Measurements from ENCODE around the gene PRKCB. TPM values are rescaled to one million over a fixed set of nuclear protein-coding genes. Genes with fewer than 3 reads are reported as not detected.

Gene PRKCB
- total and polyA plus RNA-seq, 4 donors, result 1.6 to 9.4 (median 4.0) TPM

DNA sequence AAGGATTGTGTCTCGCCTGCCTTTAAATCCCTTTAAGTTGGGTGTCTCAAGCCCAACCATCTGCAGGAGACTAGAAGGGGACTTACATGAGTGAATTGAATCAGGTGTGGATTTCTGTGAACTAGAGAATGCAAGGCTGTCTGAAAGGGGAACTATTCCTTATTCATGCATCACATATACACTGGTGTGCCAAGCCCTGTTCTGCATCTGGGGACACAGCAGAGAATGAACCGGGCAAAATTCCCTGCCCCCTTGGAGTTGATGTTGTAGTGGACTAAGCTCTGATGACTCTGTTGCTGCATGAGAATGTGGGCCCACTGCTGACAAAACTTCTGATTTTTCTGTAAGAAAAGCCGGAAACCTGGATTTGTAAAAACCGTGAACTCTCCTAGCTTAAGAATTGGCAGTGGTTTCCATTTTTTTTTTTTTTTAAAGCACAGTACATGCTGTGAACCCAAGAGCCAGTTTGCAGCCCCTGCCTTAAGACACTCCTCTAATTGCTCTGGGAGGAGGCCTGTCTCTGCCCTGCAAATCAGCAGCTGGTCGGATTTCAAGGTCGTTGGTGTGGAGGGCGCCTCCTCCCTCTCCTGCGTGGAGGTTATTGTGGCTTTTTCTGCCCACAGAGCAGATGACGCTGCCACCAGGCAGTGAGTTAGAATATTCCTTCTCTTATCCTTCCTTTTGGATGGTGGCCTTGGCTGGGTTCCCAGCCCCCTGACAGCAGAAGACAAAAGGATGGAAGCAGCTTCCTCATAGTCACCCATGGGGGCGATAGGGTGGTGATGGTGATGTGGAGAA is 131.0 kb downstream of the PRKCB start:
- Histone ChIP-seq H3K27ac (ENCODE audit: low read depth in 1 of 2, low read length in 2 of 2) (no peak overlapping the region), H3K27me3 (ENCODE audit: control insufficient read depth in 4 of 4, insufficient read depth in 4 of 4, low read length in 3 of 4) (peaks cover 0 to 3% (median 0%) of the 10 kb centered on the region in 4 donors), H3K4me3 (ENCODE audit: low read depth in 1 of 3, low read length in 3 of 3) (no peak overlapping the region), H3K9ac (ENCODE audit: low read depth in 1 of 2, low read length in 2 of 2) (no peak overlapping the region), H3K4me1 (ENCODE audit: control insufficient read depth in 4 of 4, insufficient read depth in 4 of 4, low read length in 3 of 4) (no peaks in the 10 kb centered on the region), H3K36me3 (ENCODE audit: control insufficient read depth in 4 of 4, insufficient read depth in 3 of 4, low read depth in 1 of 4, low read length in 3 of 4) (no peaks in the 10 kb centered on the region), H3K9me3 (ENCODE audit: control insufficient read depth in 4 of 4, low read length in 3 of 4) (no peaks in the 10 kb centered on the region)
- no peak for TF ChIP-seq EGR1 (IDR thresholded peaks at IDR 0.05; ENCODE audit: low read depth in 2 of 2)
- TF ChIP-seq NR2F2 (IDR thresholded peaks at IDR 0.05), result no peak
- TF ChIP-seq SP1 (IDR thresholded peaks at IDR 0.05), result no peak
- TF ChIP-seq, protein P1, sequence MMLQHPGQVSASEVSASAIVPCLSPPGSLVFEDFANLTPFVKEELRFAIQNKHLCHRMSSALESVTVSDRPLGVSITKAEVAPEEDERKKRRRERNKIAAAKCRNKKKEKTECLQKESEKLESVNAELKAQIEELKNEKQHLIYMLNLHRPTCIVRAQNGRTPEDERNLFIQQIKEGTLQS (IDR thresholded peaks at IDR 0.05), result no peak
- TF ChIP-seq, protein P2, sequence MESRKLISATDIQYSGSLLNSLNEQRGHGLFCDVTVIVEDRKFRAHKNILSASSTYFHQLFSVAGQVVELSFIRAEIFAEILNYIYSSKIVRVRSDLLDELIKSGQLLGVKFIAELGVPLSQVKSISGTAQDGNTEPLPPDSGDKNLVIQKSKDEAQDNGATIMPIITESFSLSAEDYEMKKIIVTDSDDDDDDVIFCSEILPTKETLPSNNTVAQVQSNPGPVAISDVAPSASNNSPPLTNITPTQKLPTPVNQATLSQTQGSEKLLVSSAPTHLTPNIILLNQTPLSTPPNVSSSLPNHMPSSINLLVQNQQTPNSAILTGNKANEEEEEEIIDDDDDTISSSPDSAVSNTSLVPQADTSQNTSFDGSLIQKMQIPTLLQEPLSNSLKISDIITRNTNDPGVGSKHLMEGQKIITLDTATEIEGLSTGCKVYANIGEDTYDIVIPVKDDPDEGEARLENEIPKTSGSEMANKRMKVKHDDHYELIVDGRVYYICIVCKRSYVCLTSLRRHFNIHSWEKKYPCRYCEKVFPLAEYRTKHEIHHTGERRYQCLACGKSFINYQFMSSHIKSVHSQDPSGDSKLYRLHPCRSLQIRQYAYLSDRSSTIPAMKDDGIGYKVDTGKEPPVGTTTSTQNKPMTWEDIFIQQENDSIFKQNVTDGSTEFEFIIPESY (IDR thresholded peaks at IDR 0.05), result no peak
- no peak for TF ChIP-seq JUND (IDR thresholded peaks at IDR 0.05)
- no peak for TF ChIP-seq HNF4G (IDR thresholded peaks at IDR 0.05)
- TF ChIP-seq, protein P3, sequence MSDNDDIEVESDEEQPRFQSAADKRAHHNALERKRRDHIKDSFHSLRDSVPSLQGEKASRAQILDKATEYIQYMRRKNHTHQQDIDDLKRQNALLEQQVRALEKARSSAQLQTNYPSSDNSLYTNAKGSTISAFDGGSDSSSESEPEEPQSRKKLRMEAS (IDR thresholded peaks at IDR 0.05), result no peak
- WGBS, result 46% methylated on average over 10 of the region's 10 CpGs
- DNase-seq (ENCODE audit: low spot score), result no peak

DNA sequence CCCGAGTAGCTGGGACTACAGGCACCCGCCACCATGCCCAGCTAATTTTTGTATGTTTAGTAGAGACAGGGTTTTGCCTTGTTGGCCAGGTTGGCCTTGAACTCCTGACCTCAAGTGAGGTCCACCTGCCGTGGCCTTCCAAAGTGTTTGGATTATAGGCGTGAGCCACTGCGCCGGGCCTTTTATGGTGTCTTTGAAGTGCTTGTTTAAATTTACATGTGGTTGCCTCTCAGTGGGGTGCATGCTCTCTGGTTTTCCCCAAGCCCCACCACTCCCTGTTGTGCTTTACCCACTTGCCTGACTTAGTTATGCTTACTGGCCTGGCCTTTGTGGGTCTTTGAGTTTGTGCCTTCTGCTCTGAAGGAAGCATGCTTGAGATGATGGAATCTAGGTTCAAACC is 132.0 kb downstream of the PRKCB start:
- no peaks in the 10 kb centered on the region for H3K9me3 ChIP-seq (ENCODE audit: control insufficient read depth in 4 of 4, low read length in 3 of 4)
- H3K4me3 ChIP-seq (ENCODE audit: low read depth in 1 of 3, low read length in 3 of 3), result no peak overlapping the region
- no peaks in the 10 kb centered on the region for H3K36me3 ChIP-seq (ENCODE audit: control insufficient read depth in 4 of 4, insufficient read depth in 3 of 4, low read depth in 1 of 4, low read length in 3 of 4)
- H3K9ac ChIP-seq (ENCODE audit: low read depth in 1 of 2, low read length in 2 of 2), result no peak overlapping the region
- WGBS, result 70% methylated on average over 6 of the region's 6 CpGs
- DNase-seq (ENCODE audit: low spot score), result no peak
- H3K27me3 ChIP-seq (ENCODE audit: control insufficient read depth in 4 of 4, insufficient read depth in 4 of 4, low read length in 3 of 4), result peaks cover 0 to 3% (median 0%) of the 10 kb centered on the region in 4 donors
- TF ChIP-seq HNF4A (conservative IDR thresholded peaks at IDR 0.05) (no peak), YY1 (IDR thresholded peaks at IDR 0.05) (no peak), EGR1 (IDR thresholded peaks at IDR 0.05; ENCODE audit: low read depth in 2 of 2) (no peak), RAD21 (IDR thresholded peaks at IDR 0.05) (no peak), RXRA (IDR thresholded peaks at IDR 0.05) (no peak), NR2F2 (IDR thresholded peaks at IDR 0.05) (no peak), HNF4G (IDR thresholded peaks at IDR 0.05) (no peak), FOXA2 (IDR thresholded peaks at IDR 0.05) (no peak), GABPA (IDR thresholded peaks at IDR 0.05 in 1 of 2, conservative IDR thresholded peaks at IDR 0.05 in 1 of 2) (no peak), TAF1 (conservative IDR thresholded peaks at IDR 0.05) (no peak), FOXA1 (IDR thresholded peaks at IDR 0.05) (no peak), JUND (IDR thresholded peaks at IDR 0.05) (no peak), SP1 (IDR thresholded peaks at IDR 0.05) (no peak)
- TF ChIP-seq, protein P2 (IDR thresholded peaks at IDR 0.05), result no peak
- TF ChIP-seq, protein P1 (IDR thresholded peaks at IDR 0.05), result no peak
- TF ChIP-seq, protein P3 (IDR thresholded peaks at IDR 0.05), result no peak
- TF ChIP-seq, protein P4, sequence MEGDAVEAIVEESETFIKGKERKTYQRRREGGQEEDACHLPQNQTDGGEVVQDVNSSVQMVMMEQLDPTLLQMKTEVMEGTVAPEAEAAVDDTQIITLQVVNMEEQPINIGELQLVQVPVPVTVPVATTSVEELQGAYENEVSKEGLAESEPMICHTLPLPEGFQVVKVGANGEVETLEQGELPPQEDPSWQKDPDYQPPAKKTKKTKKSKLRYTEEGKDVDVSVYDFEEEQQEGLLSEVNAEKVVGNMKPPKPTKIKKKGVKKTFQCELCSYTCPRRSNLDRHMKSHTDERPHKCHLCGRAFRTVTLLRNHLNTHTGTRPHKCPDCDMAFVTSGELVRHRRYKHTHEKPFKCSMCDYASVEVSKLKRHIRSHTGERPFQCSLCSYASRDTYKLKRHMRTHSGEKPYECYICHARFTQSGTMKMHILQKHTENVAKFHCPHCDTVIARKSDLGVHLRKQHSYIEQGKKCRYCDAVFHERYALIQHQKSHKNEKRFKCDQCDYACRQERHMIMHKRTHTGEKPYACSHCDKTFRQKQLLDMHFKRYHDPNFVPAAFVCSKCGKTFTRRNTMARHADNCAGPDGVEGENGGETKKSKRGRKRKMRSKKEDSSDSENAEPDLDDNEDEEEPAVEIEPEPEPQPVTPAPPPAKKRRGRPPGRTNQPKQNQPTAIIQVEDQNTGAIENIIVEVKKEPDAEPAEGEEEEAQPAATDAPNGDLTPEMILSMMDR (IDR thresholded peaks at IDR 0.05; ENCODE audit: low read depth, low read length, missing input control), result no peak
- TF ChIP-seq, protein P5, sequence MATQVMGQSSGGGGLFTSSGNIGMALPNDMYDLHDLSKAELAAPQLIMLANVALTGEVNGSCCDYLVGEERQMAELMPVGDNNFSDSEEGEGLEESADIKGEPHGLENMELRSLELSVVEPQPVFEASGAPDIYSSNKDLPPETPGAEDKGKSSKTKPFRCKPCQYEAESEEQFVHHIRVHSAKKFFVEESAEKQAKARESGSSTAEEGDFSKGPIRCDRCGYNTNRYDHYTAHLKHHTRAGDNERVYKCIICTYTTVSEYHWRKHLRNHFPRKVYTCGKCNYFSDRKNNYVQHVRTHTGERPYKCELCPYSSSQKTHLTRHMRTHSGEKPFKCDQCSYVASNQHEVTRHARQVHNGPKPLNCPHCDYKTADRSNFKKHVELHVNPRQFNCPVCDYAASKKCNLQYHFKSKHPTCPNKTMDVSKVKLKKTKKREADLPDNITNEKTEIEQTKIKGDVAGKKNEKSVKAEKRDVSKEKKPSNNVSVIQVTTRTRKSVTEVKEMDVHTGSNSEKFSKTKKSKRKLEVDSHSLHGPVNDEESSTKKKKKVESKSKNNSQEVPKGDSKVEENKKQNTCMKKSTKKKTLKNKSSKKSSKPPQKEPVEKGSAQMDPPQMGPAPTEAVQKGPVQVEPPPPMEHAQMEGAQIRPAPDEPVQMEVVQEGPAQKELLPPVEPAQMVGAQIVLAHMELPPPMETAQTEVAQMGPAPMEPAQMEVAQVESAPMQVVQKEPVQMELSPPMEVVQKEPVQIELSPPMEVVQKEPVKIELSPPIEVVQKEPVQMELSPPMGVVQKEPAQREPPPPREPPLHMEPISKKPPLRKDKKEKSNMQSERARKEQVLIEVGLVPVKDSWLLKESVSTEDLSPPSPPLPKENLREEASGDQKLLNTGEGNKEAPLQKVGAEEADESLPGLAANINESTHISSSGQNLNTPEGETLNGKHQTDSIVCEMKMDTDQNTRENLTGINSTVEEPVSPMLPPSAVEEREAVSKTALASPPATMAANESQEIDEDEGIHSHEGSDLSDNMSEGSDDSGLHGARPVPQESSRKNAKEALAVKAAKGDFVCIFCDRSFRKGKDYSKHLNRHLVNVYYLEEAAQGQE (IDR thresholded peaks at IDR 0.05), result no peak
- H3K4me1 ChIP-seq (ENCODE audit: control insufficient read depth in 4 of 4, insufficient read depth in 4 of 4, low read length in 3 of 4), result no peaks in the 10 kb centered on the region
- H3K27ac ChIP-seq (ENCODE audit: low read depth in 1 of 2, low read length in 2 of 2), result no peak overlapping the region
